H1 (cell line): ENCODE data around the gene GSAP. TPM values are rescaled to one million over a fixed set of nuclear protein-coding genes. Genes with fewer than 3 reads are reported as not detected.
A peak's percentile ranks its signal among the peaks of the same experiment; 100 is the strongest.

Experiments used
- CTCF ChIA-PET: fragments of 300-600 bp; sonication (Branson Sonifier 250); formaldehyde crosslinking; loops from one replicate; lab custom pipeline; 2021; ENCODE audit not compliant: partially characterized antibody; lab: Charles Lee
- POLR2A ChIA-PET: fragments of 300-600 bp; sonication (Branson Sonifier 250); formaldehyde crosslinking; loops from one replicate; lab custom pipeline; 2021; ENCODE audit warnings: inconsistent platforms; ENCODE audit not compliant: partially characterized antibody; lab: Charles Lee
- DNase-seq, 2 experiments: peaks; one replicate each; pipeline versions ENCODE4 v3.0.0 to v3.0.0-alpha.2; 2010 to 2022; ENCODE audit warnings: low spot score in 2 of 2, low read depth in 1 of 2, mixed read lengths in 1 of 2
- FAIRE-seq: peaks from 2 replicates; lab custom pipeline; 2011; peaks lifted over from hg19 to GRCh38; lab: Jason Lieb, UNC
- H2AFZ ChIP-seq: 2 replicates; pipeline ENCODE4 v1.8.1; 2012; ENCODE audit warnings: low read length, inconsistent platforms
- H2AK5ac ChIP-seq: 2 replicates; pipeline ENCODE4 v1.6.1; 2013; ENCODE audit warnings: low read depth, low read length
- H2BK120ac ChIP-seq: replicated peaks from 2 replicates; pipeline ENCODE3; 2013; ENCODE audit warnings: low read depth, low read length, inconsistent platforms
- H2BK12ac ChIP-seq: 2 replicates; pipeline ENCODE4 v1.6.1; 2013; ENCODE audit warnings: low read depth, low read length
- H2BK15ac ChIP-seq: 2 replicates; pipeline ENCODE4 v1.6.1; 2013; ENCODE audit warnings: low read length
- H2BK20ac ChIP-seq: 2 replicates; pipeline ENCODE4 v1.6.1; 2013; ENCODE audit warnings: low read length
- H2BK5ac ChIP-seq: 2 replicates; pipeline ENCODE4 v1.6.1; 2013; ENCODE audit warnings: low read depth, low read length
- H3K14ac ChIP-seq: 2 replicates; pipeline ENCODE4 v1.6.1; 2013; ENCODE audit warnings: inconsistent platforms; ENCODE audit not compliant: insufficient read length
- H3K18ac ChIP-seq: 2 replicates; pipeline ENCODE4 v1.6.1; 2013; ENCODE audit warnings: low read length; ENCODE audit errors: extremely low read depth
- H3K23ac ChIP-seq: 2 replicates; pipeline ENCODE4 v1.6.1; 2013; ENCODE audit warnings: inconsistent platforms; ENCODE audit not compliant: insufficient read length
- H3K23me2 ChIP-seq: 2 replicates; pipeline ENCODE4 v1.6.1; 2013; ENCODE audit warnings: low read depth, low read length
- H3K27ac ChIP-seq: 2 replicates; pipeline ENCODE4 v1.6.1; 2011; ENCODE audit warnings: low read depth, low read length, inconsistent platforms
- H3K27me3 ChIP-seq, 4 experiments: replicated peaks in 1 of 4; 1 replicate in 1 of 4; 2 replicates in 3 of 4; pipeline versions ENCODE4 v1.6.1 to v1.8.1; 2011 to 2013; ENCODE audit warnings: low read length in 3 of 4, mild to moderate bottlenecking in 3 of 4, inconsistent platforms in 2 of 4, mixed read lengths in 2 of 4, moderate library complexity in 1 of 4; ENCODE audit not compliant: control insufficient read depth in 3 of 4, insufficient read depth in 3 of 4; ENCODE audit errors: extremely low read depth in 1 of 4
- H3K36me3 ChIP-seq, 4 experiments: 2 replicates each; pipeline versions ENCODE4 v1.6.1 to v1.8.1; 2011 to 2013; ENCODE audit warnings: mild to moderate bottlenecking in 4 of 4, low read length in 3 of 4, moderate library complexity in 2 of 4, control low read depth in 1 of 4, inconsistent platforms in 1 of 4; ENCODE audit not compliant: insufficient read depth in 4 of 4, control insufficient read depth in 2 of 4
- H3K4ac ChIP-seq: replicated peaks from 2 replicates; pipeline ENCODE3; 2013; ENCODE audit warnings: low read length, low read depth, mixed read lengths, inconsistent platforms; ENCODE audit not compliant: insufficient read length
- H3K4me1 ChIP-seq, 4 experiments: replicated peaks in 1 of 4; 1 replicate in 1 of 4; 2 replicates in 3 of 4; pipeline versions ENCODE4 v1.6.1 to v1.8.1; 2011 to 2013; ENCODE audit warnings: low read length in 3 of 4, inconsistent platforms in 2 of 4, mixed read lengths in 1 of 4; ENCODE audit not compliant: insufficient read depth in 4 of 4, control insufficient read depth in 3 of 4
- H3K4me2 ChIP-seq, 2 experiments: 2 replicates each; pipeline versions ENCODE4 v1.6.1 to v1.8.1; 2011 to 2013; ENCODE audit warnings: low read depth in 2 of 2, low read length in 2 of 2, control low read depth in 1 of 2, inconsistent platforms in 1 of 2, mild to moderate bottlenecking in 1 of 2; ENCODE audit not compliant: insufficient read depth in 1 of 2
- H3K4me3 ChIP-seq, 4 experiments: fragments of 200-600, 300-600 bp in 1 of 4; sonication (generic), shearing (Covaris generic), sonication (Bioruptor Twin) in 1 of 4; 2 replicates each; pipeline versions ENCODE4 v1.5.1 to v1.8.1; 2011 to 2016; ENCODE audit warnings: low read length in 4 of 4, low read depth in 3 of 4, control low read depth in 2 of 4, inconsistent platforms in 2 of 4, mild to moderate bottlenecking in 2 of 4, mixed read lengths in 1 of 4, moderate library complexity in 1 of 4; ENCODE audit not compliant: insufficient read depth in 2 of 4; ENCODE audit errors: extremely low read depth in 1 of 4
- H3K56ac ChIP-seq: replicated peaks from 2 replicates; pipeline ENCODE3; 2013; ENCODE audit warnings: low read depth, mild to moderate bottlenecking, mixed read lengths, low read length, inconsistent platforms; ENCODE audit not compliant: insufficient read length
- H3K79me1 ChIP-seq: 2 replicates; pipeline ENCODE4 v1.6.1; 2013; ENCODE audit warnings: low read depth, low read length, control low read depth
- H3K79me2 ChIP-seq, 2 experiments: 2 replicates each; pipeline versions ENCODE4 v1.6.1 to v1.8.1; 2012 to 2013; ENCODE audit warnings: low read length in 2 of 2, mild to moderate bottlenecking in 2 of 2, inconsistent platforms in 1 of 2; ENCODE audit not compliant: insufficient read depth in 2 of 2, control insufficient read depth in 1 of 2
- H3K9ac ChIP-seq, 4 experiments: replicated peaks in 1 of 4; 1 replicate in 1 of 4; 2 replicates in 3 of 4; pipeline versions ENCODE4 v1.6.1 to v1.8.1; 2011 to 2013; ENCODE audit warnings: low read depth in 3 of 4, low read length in 3 of 4, control low read depth in 2 of 4, mild to moderate bottlenecking in 2 of 4, moderate library complexity in 2 of 4, inconsistent platforms in 1 of 4; ENCODE audit errors: extremely low read depth in 1 of 4
- H3K9me3 ChIP-seq, 2 experiments: 2 replicates each; pipeline versions ENCODE4 v1.6.1 to v1.8.1; 2012 to 2013; ENCODE audit warnings: mild to moderate bottlenecking in 2 of 2, moderate library complexity in 2 of 2, control low read depth in 1 of 2, inconsistent platforms in 1 of 2, low read depth in 1 of 2, low read length in 1 of 2, mixed read lengths in 1 of 2; ENCODE audit not compliant: insufficient read depth in 2 of 2
- H4K20me1 ChIP-seq, 2 experiments: replicated peaks in 1 of 2; 2 replicates each; pipeline versions ENCODE3 to v1.8.1; 2011 to 2013; ENCODE audit warnings: inconsistent platforms in 2 of 2, low read length in 2 of 2, mild to moderate bottlenecking in 1 of 2; ENCODE audit not compliant: insufficient read depth in 2 of 2, control insufficient read depth in 1 of 2
- H4K5ac ChIP-seq: 2 replicates; pipeline ENCODE4 v1.6.1; 2013; ENCODE audit warnings: low read length, low read depth, mixed read lengths, inconsistent platforms; ENCODE audit not compliant: insufficient read length
- H4K8ac ChIP-seq: 2 replicates; pipeline ENCODE4 v1.8.0; 2013; ENCODE audit warnings: mild to moderate bottlenecking, moderate library complexity, low read length, inconsistent platforms; ENCODE audit not compliant: insufficient read depth; ENCODE audit errors: extremely low read depth
- H4K91ac ChIP-seq: replicated peaks from 2 replicates; pipeline ENCODE3; 2013; ENCODE audit warnings: low read length, mixed read lengths, inconsistent platforms; ENCODE audit not compliant: insufficient read length
- EGR1 ChIP-seq: IDR thresholded peaks from 2 replicates; pipeline ENCODE4 v1.6.1; 2011; ENCODE audit warnings: low read depth, low read length, borderline replicate concordance
- NRF1 ChIP-seq: IDR thresholded peaks from 2 replicates; pipeline ENCODE4 v1.6.1; 2011; ENCODE audit warnings: mild to moderate bottlenecking, low read depth, low read length, improper control_type of control experiment
- WGBS, 2 experiments: shearing (Covaris generic) in 1 of 2; methylation state at CpG; one replicate each; pipeline versions ENCODE4 v1.1.6 to v1.1.7; 2013 to 2015; ENCODE audit warnings: low lambda C conversion rate in 2 of 2, mixed read lengths in 2 of 2, inconsistent platforms in 1 of 2, low coverage in 1 of 2, missing lambda C conversion rate in 1 of 2; ENCODE audit not compliant: insufficient replicate concordance in 2 of 2, insufficient coverage in 1 of 2, insufficient read length in 1 of 2; ENCODE audit errors: extremely low coverage in 1 of 2, missing lambda C conversion rate in 1 of 2; 5-methylcytosine and 5-hydroxymethylcytosine counted together
- polyA plus RNA-seq, 7 experiments: library from polyadenylated mRNA; depleted of rRNA in 3 of 7; stranded (reverse) in 5 of 7; unstranded in 2 of 7; fragments of >200 nt in 5 of 7; fragments of 200-250 nt in 2 of 7; gene quantifications; 1 replicate in 5 of 7; 2 replicates in 1 of 7; 4 replicates in 1 of 7; pipeline versions ENCODE4 v1.2.1 to v1.2.3, GENCODE V29; 2011 to 2013; ENCODE audit warnings: missing spikeins in 2 of 7, mixed read lengths in 2 of 7
- total RNA-seq: library from RNA; stranded (reverse); fragmentation: NEBNext Ultra II Directional; extraction: Animal tissue kit (Norgen Biotek cat#: 25700); gene quantifications from 2 replicates; pipeline ENCODE4 v1.2.1, GENCODE V29; 2021

GSAP gene
- total and polyA plus RNA-seq, 2 of the 8 experiments (the other 6 are each of a cell fraction or from before 2014, with no cell fraction given), result 0.93 to 2.1 TPM

DNA sequence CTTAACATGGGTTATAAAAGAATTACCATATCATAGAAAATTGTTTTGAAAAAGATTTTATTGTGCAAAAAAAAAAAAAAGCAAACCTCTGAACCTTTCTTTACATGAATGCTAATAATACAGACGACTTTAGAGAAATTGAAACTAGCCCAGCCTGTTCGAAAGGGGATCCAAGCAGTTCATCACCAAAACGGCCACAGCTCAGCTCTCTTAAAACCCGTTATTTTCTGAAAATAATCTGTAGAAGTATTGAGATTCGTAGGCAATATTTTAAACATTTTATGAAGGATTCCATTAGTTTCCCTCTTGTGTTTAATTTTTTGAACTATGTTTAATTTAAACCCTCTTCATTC, 9.9 kb upstream of the GSAP start:
- H3K23me2 ChIP-seq, result no peaks in the 10 kb centered on the region
- peaks cover 0 to 18% (median 14%) of the 10 kb centered on the region in 4 experiments; a peak in 5 of 7 replicates for H3K4me1 ChIP-seq
- H2BK5ac ChIP-seq, result no peak overlapping the region
- H2AFZ ChIP-seq, result no peak overlapping the region
- H4K8ac ChIP-seq, result no peak overlapping the region
- H3K36me3 ChIP-seq, result no peaks in the 10 kb centered on the region
- WGBS, 2 experiments, result 19% methylated on average over 5 of the region's 5 CpGs; no CpG with 5 or more reads in 1 of the 2 experiments
- no peaks in the 10 kb centered on the region for H3K79me1 ChIP-seq
- H3K9me3 ChIP-seq, result no peaks in the 10 kb centered on the region
- no peak overlapping the region for H3K4ac ChIP-seq
- no peak overlapping the region for H3K9ac ChIP-seq
- POLR2A ChIA-PET, result interaction anchor here (4.0 kb wide), 1 partner anchor 12 kb away, joined by 28 read pairs; the partner anchor contains the start of gene GSAP
- no peak for TF ChIP-seq NRF1
- no peak for TF ChIP-seq EGR1
- H3K18ac ChIP-seq, result peak overlapping the region; percentile 25; the same call in 1 of the 2 replicates
- H2AK5ac ChIP-seq, result no peak overlapping the region
- CTCF ChIA-PET, result interaction anchor here (0.6 to 3.7 kb wide), 4 partner anchors 8 to 148 kb away, joined by 3 to 12 read pairs (median 4); partner anchors contain the start of gene GSAP
- H3K27me3 ChIP-seq, result no peaks in the 10 kb centered on the region
- H3K79me2 ChIP-seq, result no peaks in the 10 kb centered on the region
- H2BK20ac ChIP-seq, result no peak overlapping the region
- H3K14ac ChIP-seq, result no peak overlapping the region
- H3K27ac ChIP-seq, result no peak overlapping the region
- no peaks in the 10 kb centered on the region for H4K20me1 ChIP-seq
- no peak overlapping the region for H2BK15ac ChIP-seq
- no peak overlapping the region for H3K56ac ChIP-seq
- H2BK120ac ChIP-seq, result no peak overlapping the region
- DNase-seq (no peak), FAIRE-seq (no peak)
- peak overlapping the region in 1 of 4 experiments; percentile 45; a peak in 2 of 8 replicates for H3K4me3 ChIP-seq
- H4K91ac ChIP-seq, result no peak overlapping the region
- H2BK12ac ChIP-seq, result no peak overlapping the region
- no peak overlapping the region for H3K23ac ChIP-seq
- H4K5ac ChIP-seq, result peak overlapping the region; percentile 74
- peak overlapping the region; percentile 54 to 56; a peak in 3 of 4 replicates for H3K4me2 ChIP-seq
